Caco-2 (cell line): ENCODE measurements around the gene STK10. TPM values are rescaled to one million over a fixed set of nuclear protein-coding genes. Genes with fewer than 3 reads are reported as not detected.
"Not testable (repeated sequence)": the region's sequence is repeated elsewhere in the genome, so short reads cannot be mapped to it uniquely, and the experiment has no call there.

Experiments
- BruUV-seq: library from RNA; stranded (reverse); fragments of 400-500 nt; replicated peaks from 2 replicates; lab custom pipeline; 2021; lab: Mats Ljungman, UMichigan
- CTCF ChIA-PET: fragments of 300-600 bp; sonication (Branson Sonifier 250); formaldehyde crosslinking; loops from one replicate; lab custom pipeline; 2022; ENCODE audit warnings: antibody characterized with exemption; lab: Charles Lee
- POLR2A ChIA-PET: fragments of 300-600 bp; sonication (Branson Sonifier 250); formaldehyde crosslinking; loops from one replicate; lab custom pipeline; 2022; ENCODE audit warnings: antibody characterized with exemption; lab: Charles Lee
- DNase-seq, 2 experiments: peaks; one replicate each; pipeline versions ENCODE4 v3.0.0 to v3.0.0-alpha.2; 2020 to 2022
- H3K27me3 ChIP-seq: replicated peaks from 2 replicates; pipeline ENCODE4 v1.6.0; 2011; ENCODE audit warnings: low read length; ENCODE audit not compliant: control insufficient read depth, insufficient read depth
- H3K36me3 ChIP-seq: 2 replicates; pipeline ENCODE4 v1.5.1; 2011; ENCODE audit warnings: low read length; ENCODE audit not compliant: control insufficient read depth, insufficient read depth
- H3K4me1 ChIP-seq: fragments of 250-450 bp; sonication (Bioruptor Pico); 2 replicates; pipeline ENCODE4 v1.5.1; 2020; ENCODE audit warnings: mild to moderate bottlenecking
- H3K4me3 ChIP-seq: 2 replicates; pipeline ENCODE4 v1.5.1; 2011; ENCODE audit warnings: low read depth, mild to moderate bottlenecking, control low read depth, low read length
- H3K9me3 ChIP-seq: fragments of 250-450 bp; sonication (Bioruptor Pico); 2 replicates; pipeline ENCODE4 v1.5.1; 2020; ENCODE audit warnings: mild to moderate bottlenecking, moderate library complexity
- H3K27ac Mint-ChIP-seq: one replicate; pipeline ENCODE4 v1.8.0; 2022; ENCODE audit warnings: mixed read lengths; ENCODE audit not compliant: unreplicated experiment
- H3K27me3 Mint-ChIP-seq: one replicate; pipeline ENCODE4 v1.8.0; 2022; ENCODE audit warnings: mixed read lengths; ENCODE audit not compliant: insufficient read depth, unreplicated experiment
- H3K36me3 Mint-ChIP-seq: one replicate; pipeline ENCODE4 v1.8.0; 2022; ENCODE audit warnings: mild to moderate bottlenecking, mixed read lengths; ENCODE audit not compliant: insufficient read depth, unreplicated experiment
- H3K4me1 Mint-ChIP-seq: one replicate; pipeline ENCODE4 v1.8.0; 2022; ENCODE audit warnings: low read depth, mixed read lengths; ENCODE audit not compliant: unreplicated experiment
- H3K4me3 Mint-ChIP-seq: one replicate; pipeline ENCODE4 v1.8.0; 2022; ENCODE audit warnings: mild to moderate bottlenecking, moderate library complexity, mixed read lengths; ENCODE audit not compliant: unreplicated experiment
- H3K9me3 Mint-ChIP-seq: one replicate; pipeline ENCODE4 v1.8.0; 2022; ENCODE audit warnings: mixed read lengths; ENCODE audit not compliant: unreplicated experiment
- intact Hi-C: fragments of 100-400 bp; cut with micrococcal nuclease; formaldehyde crosslinking; loops from one replicate; pipeline ENCODE4 v1.10.0; 2022; ENCODE audit not compliant: unreplicated experiment
- total RNA-seq: library from RNA; stranded (reverse); gene quantifications from 2 replicates; pipeline ENCODE4 v1.2.3, GENCODE V29; 2022
- TF ChIP-seq, protein P1 (sequence below), 2 experiments: fragments of 200-600 bp in 1 of 2; IDR thresholded peaks; 1 replicate in 1 of 2; 2 replicates in 1 of 2; pipeline versions ENCODE4 v1.5.1 to v1.8.0; 2011 to 2022; ENCODE audit warnings: antibody characterized with exemption in 1 of 2, control low read depth in 1 of 2, inconsistent platforms in 1 of 2, low read depth in 1 of 2, low read length in 1 of 2, mild to moderate bottlenecking in 1 of 2, moderate library complexity in 1 of 2; ENCODE audit not compliant: insufficient read depth in 1 of 2, severe bottlenecking in 1 of 2, unreplicated experiment in 1 of 2

STK10 gene
- total RNA-seq, 1 experiment from 2014 or later = 10.3 TPM

DNA sequence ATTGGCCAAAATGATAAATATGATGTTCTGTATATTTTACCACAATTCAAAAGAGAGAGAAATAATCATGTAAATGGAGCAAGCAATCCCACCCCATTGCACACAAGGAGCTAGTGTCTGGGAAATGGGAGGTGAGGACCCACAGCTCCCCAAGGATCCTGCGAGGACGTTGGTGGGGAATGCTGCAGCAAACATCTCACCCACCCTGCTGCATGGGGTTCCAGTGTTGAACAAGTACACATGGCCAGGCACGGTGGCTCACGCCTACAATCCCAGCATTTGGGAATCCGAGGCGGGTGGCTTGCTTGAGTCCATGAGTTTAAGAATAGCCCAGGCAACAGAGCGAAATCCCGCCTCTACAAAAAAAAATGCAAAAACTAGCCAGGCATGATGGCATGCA is 29.0 kb downstream of the STK10 start:
- peaks cover 7% of the 10 kb centered on the region for H3K36me3 Mint-ChIP-seq
- peaks cover 14% of the 10 kb centered on the region for H3K4me1 Mint-ChIP-seq
- Histone ChIP-seq H3K4me3 (no peak overlapping the region), H3K4me1 (peaks cover 10% of the 10 kb centered on the region; the same call in 1 of the 2 replicates), H3K27me3 (no peaks in the 10 kb centered on the region), H3K36me3 (no peaks in the 10 kb centered on the region), H3K9me3 (no peaks in the 10 kb centered on the region)
- no peak for DNase-seq
- intact Hi-C loops = no loop called here
- TF ChIP-seq, protein P1, sequence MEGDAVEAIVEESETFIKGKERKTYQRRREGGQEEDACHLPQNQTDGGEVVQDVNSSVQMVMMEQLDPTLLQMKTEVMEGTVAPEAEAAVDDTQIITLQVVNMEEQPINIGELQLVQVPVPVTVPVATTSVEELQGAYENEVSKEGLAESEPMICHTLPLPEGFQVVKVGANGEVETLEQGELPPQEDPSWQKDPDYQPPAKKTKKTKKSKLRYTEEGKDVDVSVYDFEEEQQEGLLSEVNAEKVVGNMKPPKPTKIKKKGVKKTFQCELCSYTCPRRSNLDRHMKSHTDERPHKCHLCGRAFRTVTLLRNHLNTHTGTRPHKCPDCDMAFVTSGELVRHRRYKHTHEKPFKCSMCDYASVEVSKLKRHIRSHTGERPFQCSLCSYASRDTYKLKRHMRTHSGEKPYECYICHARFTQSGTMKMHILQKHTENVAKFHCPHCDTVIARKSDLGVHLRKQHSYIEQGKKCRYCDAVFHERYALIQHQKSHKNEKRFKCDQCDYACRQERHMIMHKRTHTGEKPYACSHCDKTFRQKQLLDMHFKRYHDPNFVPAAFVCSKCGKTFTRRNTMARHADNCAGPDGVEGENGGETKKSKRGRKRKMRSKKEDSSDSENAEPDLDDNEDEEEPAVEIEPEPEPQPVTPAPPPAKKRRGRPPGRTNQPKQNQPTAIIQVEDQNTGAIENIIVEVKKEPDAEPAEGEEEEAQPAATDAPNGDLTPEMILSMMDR (IDR thresholded peaks at IDR 0.05; ENCODE audit: insufficient read depth in 1 of 2, low read depth in 1 of 2, low read length in 1 of 2, severe bottlenecking in 1 of 2, unreplicated experiment in 1 of 2) = no peak
- H3K27me3 Mint-ChIP-seq = no peaks in the 10 kb centered on the region
- CTCF ChIA-PET = no interaction called here
- POLR2A ChIA-PET = interaction anchor here (0.6 kb wide), 1 partner anchor 25 kb away, joined by 3 read pairs; no protein-coding TSS in a partner anchor
- H3K4me3 Mint-ChIP-seq = no peak overlapping the region
- no peaks in the 10 kb centered on the region for H3K9me3 Mint-ChIP-seq
- no TSS peak for BruUV-seq
- no peak overlapping the region for H3K27ac Mint-ChIP-seq

DNA sequence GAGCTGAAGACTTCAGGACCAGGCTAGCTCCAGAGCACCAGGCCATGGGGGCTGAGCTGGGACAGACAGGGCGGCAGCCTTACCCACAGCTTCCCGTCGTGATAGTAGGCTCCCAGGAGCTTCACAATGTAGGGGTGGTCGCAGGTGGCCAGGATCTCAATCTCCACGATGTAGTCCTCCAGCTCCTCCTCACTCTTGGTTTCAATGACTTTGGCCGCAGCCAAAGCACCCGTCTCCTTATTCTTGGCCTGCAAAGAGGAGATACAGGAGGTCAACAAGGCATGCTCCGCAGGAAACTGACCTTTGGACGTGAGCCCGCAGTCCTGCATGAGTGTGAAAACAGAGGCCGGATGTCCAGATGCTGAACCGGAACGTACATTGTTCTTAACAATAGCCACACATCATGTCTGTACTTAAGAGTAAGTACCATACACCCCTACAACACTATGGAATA is 31.5 kb downstream of the STK10 start:
- Mint-ChIP-seq H3K27ac (peak overlapping the region; percentile 45), H3K36me3 (peaks cover 7% of the 10 kb centered on the region), H3K27me3 (no peaks in the 10 kb centered on the region), H3K4me3 (no peak overlapping the region), H3K9me3 (no peaks in the 10 kb centered on the region), H3K4me1 (peaks cover 8% of the 10 kb centered on the region)
- POLR2A ChIA-PET = interaction anchor here (0.5 kb wide), 1 partner anchor 150 kb away, joined by 4 read pairs; the partner anchor contains the start of gene FBXW11
- no peak for DNase-seq
- Histone ChIP-seq H3K4me1 (peaks cover 10% of the 10 kb centered on the region; the same call in 1 of the 2 replicates), H3K27me3 (no peaks in the 10 kb centered on the region), H3K9me3 (no peaks in the 10 kb centered on the region), H3K36me3 (no peaks in the 10 kb centered on the region), H3K4me3 (no peak overlapping the region)
- TF ChIP-seq, protein P1 (IDR thresholded peaks at IDR 0.05; ENCODE audit: insufficient read depth in 1 of 2, low read depth in 1 of 2, low read length in 1 of 2, severe bottlenecking in 1 of 2, unreplicated experiment in 1 of 2) = no peak
- CTCF ChIA-PET = interaction anchor here (0.7 kb wide), 1 partner anchor 300 kb away, joined by 3 read pairs; no protein-coding TSS in a partner anchor
- no TSS peak for BruUV-seq
- intact Hi-C loops = no loop called here

DNA sequence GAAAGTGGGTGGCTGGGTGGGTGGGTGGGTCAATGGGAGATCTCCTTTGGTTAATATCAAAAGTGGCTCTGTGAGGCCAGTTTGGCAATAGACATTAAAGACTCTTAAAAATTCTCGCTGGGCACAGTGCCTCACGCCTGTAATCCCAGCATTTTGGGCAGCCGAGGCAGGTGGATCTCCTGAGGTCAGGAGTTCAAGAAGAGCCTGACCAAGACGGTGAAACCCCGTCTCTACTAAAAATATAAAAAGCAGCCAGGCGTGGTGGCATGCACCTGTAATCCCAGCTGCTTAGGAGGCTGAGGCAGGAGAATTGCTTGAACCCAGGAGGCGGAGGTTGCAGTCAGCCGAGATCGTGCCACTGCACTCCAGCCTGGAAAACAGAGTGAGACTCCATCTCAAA is 32.9 kb downstream of the STK10 start:
- POLR2A ChIA-PET, H3K36me3 ChIP-seq, H3K4me3 Mint-ChIP-seq: not testable (repeated sequence)

More for the DNA sequence above, 32.9 kb downstream of the STK10 start:
- H3K4me1 ChIP-seq, H3K4me3 ChIP-seq, DNase-seq, H3K4me1 Mint-ChIP-seq, H3K27me3 Mint-ChIP-seq, H3K27ac Mint-ChIP-seq, BruUV-seq, H3K27me3 ChIP-seq, H3K9me3 Mint-ChIP-seq, H3K9me3 ChIP-seq, CTCF ChIA-PET, H3K36me3 Mint-ChIP-seq, intact Hi-C loops: not testable (repeated sequence)
